OCI-LY3 (cell line): ENCODE data around the gene COG1.

Experiments used
- H2AFZ ChIP-seq: fragments of 200-600, 300-600 bp; shearing (Covaris generic); 2 replicates; pipeline ENCODE4 v1.6.0; 2014; ENCODE audit warnings: antibody characterized with exemption, low read depth, low read length
- H3K27ac ChIP-seq: fragments of 200-600, 300-600 bp; sonication (generic); 2 replicates; pipeline ENCODE4 v1.5.1; 2014; ENCODE audit warnings: mild to moderate bottlenecking, low read length, moderate library complexity, mixed read lengths
- H3K27me3 ChIP-seq: fragments of 200-600, 300-600 bp; sonication (generic); 2 replicates; pipeline ENCODE4 v1.6.1; 2014; ENCODE audit warnings: low read depth, low read length, mixed read lengths
- H3K36me3 ChIP-seq: fragments of 200-600, 300-600 bp; sonication (generic); replicated peaks from 2 replicates; pipeline ENCODE3; 2014; ENCODE audit warnings: low read depth, low read length, mixed read lengths
- H3K4me1 ChIP-seq: fragments of 300-600, 200-600 bp; sonication (generic); 2 replicates; pipeline ENCODE4 v1.6.1; 2014; ENCODE audit warnings: low read length, mixed read lengths
- H3K4me2 ChIP-seq: fragments of 200-600, 300-600 bp; sonication (generic); 2 replicates; pipeline ENCODE4 v1.6.1; 2014; ENCODE audit warnings: low read length, mixed read lengths
- H3K4me3 ChIP-seq: fragments of 300-600, 200-600 bp; sonication (generic); 2 replicates; pipeline ENCODE4 v1.5.1; 2014; ENCODE audit warnings: antibody characterized with exemption, mild to moderate bottlenecking, low read length, moderate library complexity
- H3K79me2 ChIP-seq: fragments of 300-600, 200-600 bp; shearing (Covaris generic); 2 replicates; pipeline ENCODE4 v1.6.1; 2014; ENCODE audit warnings: mild to moderate bottlenecking, low read length, mixed read lengths
- H3K9ac ChIP-seq: fragments of 300-600, 200-600 bp; shearing (Covaris generic); 2 replicates; pipeline ENCODE4 v1.6.0; 2014; ENCODE audit warnings: mild to moderate bottlenecking, low read length, moderate library complexity
- H3K9me3 ChIP-seq: fragments of 200-600, 300-600 bp; shearing (Covaris generic); 2 replicates; pipeline ENCODE4 v1.6.1; 2014; ENCODE audit warnings: low read length, mixed read lengths; ENCODE audit not compliant: insufficient read depth
- H4K20me1 ChIP-seq: fragments of 200-600, 300-600 bp; sonication (generic); 2 replicates; pipeline ENCODE4 v1.6.1; 2016; ENCODE audit warnings: low read length, mixed read lengths; ENCODE audit not compliant: insufficient read depth
- EZH2phosphoT487 ChIP-seq: fragments of 200-600 bp; shearing (Covaris generic); IDR thresholded peaks from 2 replicates; pipeline ENCODE4 v1.6.1; 2018; ENCODE audit warnings: antibody characterized with exemption, mixed run types, low read depth
- TF ChIP-seq, protein P1 (sequence below): fragments of 200-600, 300-600 bp; sonication (generic); IDR thresholded peaks from 2 replicates; pipeline ENCODE4 v1.5.1; 2014; ENCODE audit warnings: antibody characterized with exemption, low read length, low read depth

The COG1 gene

DNA sequence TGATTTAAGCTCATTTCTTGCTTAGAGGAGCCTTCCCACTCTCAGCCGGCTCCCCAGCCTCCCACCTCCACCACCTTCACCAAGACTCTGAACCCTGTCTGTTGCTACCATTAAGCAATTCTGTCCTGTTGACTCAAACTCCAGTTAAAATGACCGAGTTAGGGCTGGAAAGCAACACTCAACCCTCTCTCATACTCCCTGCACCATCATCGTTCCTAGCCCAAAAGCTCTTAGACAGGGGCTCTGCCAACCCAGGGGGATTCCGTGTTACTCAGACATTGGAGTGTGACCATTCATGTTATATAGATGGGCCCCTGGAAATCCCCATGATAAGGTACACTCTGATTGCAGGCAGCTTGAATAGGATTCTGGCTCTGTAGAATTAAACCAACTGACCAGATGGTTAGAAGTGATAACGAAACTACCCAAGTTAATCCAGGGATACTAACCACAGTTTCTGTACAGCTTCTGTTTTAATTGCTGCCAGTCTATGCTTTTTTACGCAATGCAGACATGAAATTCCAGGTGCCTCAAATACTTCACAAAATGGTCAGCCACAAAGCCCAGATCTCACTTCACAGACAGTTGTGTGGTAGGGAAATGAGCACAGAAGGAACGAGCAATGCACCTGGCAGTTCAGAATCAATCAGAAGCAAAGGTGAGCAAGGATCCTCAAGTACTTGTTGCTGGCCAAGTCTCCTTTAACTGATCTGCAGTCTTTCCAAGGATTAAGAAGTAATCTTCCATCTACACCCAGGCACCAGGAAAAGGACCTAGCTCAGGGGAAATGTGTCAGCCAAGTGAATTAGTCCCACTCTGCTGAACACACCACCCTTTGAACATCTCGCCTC, 25.9 kb upstream of the COG1 start:
- Histone ChIP-seq H3K79me2 (peaks cover 22% of the 10 kb centered on the region), H3K4me2 (peak overlapping the region; percentile 87), H4K20me1 (no peaks in the 10 kb centered on the region), H3K27ac (peak overlapping the region; percentile 18; the same call in 1 of the 2 replicates), H2AFZ (no peak overlapping the region), H3K36me3 (peaks cover 8% of the 10 kb centered on the region), H3K9ac (peak overlapping the region; percentile 48; the same call in 1 of the 2 replicates), H3K27me3 (peaks cover 12% of the 10 kb centered on the region), H3K9me3 (no peaks in the 10 kb centered on the region), H3K4me1 (peaks cover 33% of the 10 kb centered on the region), H3K4me3 (peak overlapping the region; percentile 81)
- TF ChIP-seq, protein P1, sequence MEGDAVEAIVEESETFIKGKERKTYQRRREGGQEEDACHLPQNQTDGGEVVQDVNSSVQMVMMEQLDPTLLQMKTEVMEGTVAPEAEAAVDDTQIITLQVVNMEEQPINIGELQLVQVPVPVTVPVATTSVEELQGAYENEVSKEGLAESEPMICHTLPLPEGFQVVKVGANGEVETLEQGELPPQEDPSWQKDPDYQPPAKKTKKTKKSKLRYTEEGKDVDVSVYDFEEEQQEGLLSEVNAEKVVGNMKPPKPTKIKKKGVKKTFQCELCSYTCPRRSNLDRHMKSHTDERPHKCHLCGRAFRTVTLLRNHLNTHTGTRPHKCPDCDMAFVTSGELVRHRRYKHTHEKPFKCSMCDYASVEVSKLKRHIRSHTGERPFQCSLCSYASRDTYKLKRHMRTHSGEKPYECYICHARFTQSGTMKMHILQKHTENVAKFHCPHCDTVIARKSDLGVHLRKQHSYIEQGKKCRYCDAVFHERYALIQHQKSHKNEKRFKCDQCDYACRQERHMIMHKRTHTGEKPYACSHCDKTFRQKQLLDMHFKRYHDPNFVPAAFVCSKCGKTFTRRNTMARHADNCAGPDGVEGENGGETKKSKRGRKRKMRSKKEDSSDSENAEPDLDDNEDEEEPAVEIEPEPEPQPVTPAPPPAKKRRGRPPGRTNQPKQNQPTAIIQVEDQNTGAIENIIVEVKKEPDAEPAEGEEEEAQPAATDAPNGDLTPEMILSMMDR = no peak
- no peak for TF ChIP-seq EZH2phosphoT487

DNA sequence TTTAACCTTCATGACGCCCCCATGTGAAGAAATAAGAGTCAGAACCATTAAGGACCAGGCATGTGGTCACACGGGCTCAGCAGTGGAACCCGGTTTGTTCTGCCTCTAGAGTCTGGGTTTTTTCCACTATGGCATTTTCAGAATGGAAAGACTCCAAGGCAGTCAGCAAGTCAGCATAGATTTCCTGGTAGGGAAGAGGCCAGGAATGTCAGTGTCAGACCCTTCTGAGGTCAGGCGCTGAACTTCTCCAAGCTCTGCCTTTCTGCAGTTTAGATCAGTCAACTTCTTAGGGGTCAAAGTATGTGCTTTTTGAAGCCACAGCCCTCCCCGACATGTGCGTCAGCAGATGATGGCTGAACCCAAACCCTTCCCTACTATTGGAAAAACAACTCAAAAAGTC, 24.2 kb upstream of the COG1 start:
- H3K27ac ChIP-seq = no peak overlapping the region
- TF ChIP-seq, protein P1 = no peak
- no peak for TF ChIP-seq EZH2phosphoT487
- H2AFZ ChIP-seq = no peak overlapping the region
- H3K36me3 ChIP-seq = peaks cover 11% of the 10 kb centered on the region
- peaks cover 22% of the 10 kb centered on the region for H3K79me2 ChIP-seq
- H4K20me1 ChIP-seq = no peaks in the 10 kb centered on the region
- H3K4me1 ChIP-seq = peaks cover 27% of the 10 kb centered on the region
- H3K9ac ChIP-seq = no peak overlapping the region
- H3K4me3 ChIP-seq = no peak overlapping the region
- H3K27me3 ChIP-seq = peaks cover 2% of the 10 kb centered on the region
- no peak overlapping the region for H3K4me2 ChIP-seq
- H3K9me3 ChIP-seq = no peaks in the 10 kb centered on the region

DNA sequence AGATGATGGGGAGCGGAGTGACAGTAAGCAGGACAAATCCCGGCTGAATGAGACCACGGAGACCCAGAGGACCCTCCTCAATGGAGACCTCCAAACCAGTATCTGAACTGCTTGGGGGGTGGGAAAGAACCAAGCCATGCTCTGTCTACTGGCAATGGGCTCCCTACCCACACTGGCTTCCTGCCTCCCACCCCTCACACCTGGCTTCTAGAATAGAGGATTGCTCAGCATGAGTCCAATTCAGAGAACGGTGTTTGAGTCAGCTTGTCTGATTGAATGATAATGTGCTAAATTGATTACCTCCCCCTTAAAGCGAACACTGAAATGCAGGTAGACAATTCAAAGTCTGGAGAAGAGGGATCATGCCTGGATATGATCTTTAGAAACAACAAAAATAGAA, 22.5 kb upstream of the COG1 start:
- Histone ChIP-seq H4K20me1 (no peaks in the 10 kb centered on the region), H3K4me3 (no peak overlapping the region), H3K9ac (no peak overlapping the region), H3K9me3 (no peaks in the 10 kb centered on the region), H3K36me3 (peaks cover 11% of the 10 kb centered on the region), H3K4me1 (peaks cover 18% of the 10 kb centered on the region), H3K4me2 (no peak overlapping the region), H3K27me3 (no peaks in the 10 kb centered on the region), H2AFZ (no peak overlapping the region), H3K79me2 (peaks cover 22% of the 10 kb centered on the region), H3K27ac (no peak overlapping the region)
- TF ChIP-seq EZH2phosphoT487 = no peak
- TF ChIP-seq, protein P1 = no peak

DNA sequence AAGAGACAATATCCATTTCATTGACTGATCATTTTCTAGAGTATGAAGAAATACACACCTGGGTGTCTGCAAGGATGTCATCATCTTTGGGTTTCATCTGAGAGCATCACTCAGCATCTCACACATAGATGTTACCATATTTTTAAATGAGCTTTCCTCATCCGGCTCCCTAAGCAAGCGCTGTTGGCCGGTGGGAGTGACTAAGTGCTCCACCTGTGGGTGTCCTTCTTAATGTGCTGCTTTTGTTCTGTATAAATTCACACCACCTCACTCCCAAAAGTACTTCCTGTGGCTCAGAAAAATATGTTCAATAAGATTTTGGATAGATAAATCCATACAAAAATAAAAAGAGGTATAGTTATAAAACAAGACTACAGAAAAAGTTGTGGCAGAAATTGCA, 20.6 kb upstream of the COG1 start:
- H3K9me3 ChIP-seq = no peaks in the 10 kb centered on the region
- no peak for TF ChIP-seq EZH2phosphoT487
- TF ChIP-seq, protein P1 = no peak
- H3K4me2 ChIP-seq = no peak overlapping the region
- no peak overlapping the region for H3K4me3 ChIP-seq
- peaks cover 11% of the 10 kb centered on the region for H3K36me3 ChIP-seq
- H3K9ac ChIP-seq = no peak overlapping the region
- H3K27me3 ChIP-seq = no peaks in the 10 kb centered on the region
- H4K20me1 ChIP-seq = no peaks in the 10 kb centered on the region
- peaks cover 10% of the 10 kb centered on the region for H3K4me1 ChIP-seq
- no peak overlapping the region for H2AFZ ChIP-seq
- peaks cover 14% of the 10 kb centered on the region; the same call in 1 of the 2 replicates for H3K79me2 ChIP-seq
- no peak overlapping the region for H3K27ac ChIP-seq
